ENCODE data around the gene S100A8. TPM values are rescaled to one million over a fixed set of nuclear protein-coding genes. Genes with fewer than 3 reads are reported as not detected.
"Not testable (repeated sequence)": the region's sequence is repeated elsewhere in the genome, so short reads cannot be mapped to it uniquely, and the experiment has no call there.

The S100A8 gene
- total RNA-seq, 2 experiments from 2014 or later = not detected

GRCh38 chr1:153349363-153350320 is 41.2 kb downstream of the S100A8 start:
- Mint-ChIP-seq H3K9me3 (no peaks in the 10 kb centered on the region), H3K4me3 (no peak overlapping the region)
- CTCF ChIA-PET = interaction anchor here (1.5 kb wide), 1 partner anchor 145 kb away, joined by 6 read pairs; no protein-coding TSS in a partner anchor

GRCh38 chr1:153348511-153349362 is 42.1 kb downstream of the S100A8 start, which contains the start of gene PGLYRP4:
TSS of gene PGLYRP4 (minus strand) at chr1:153348841. CDS start at chr1:153347932, 909 bp downstream.
- no peak for DNase-seq
- H3K4me3 Mint-ChIP-seq = no peak within 1 kb of the TSS
- CTCF ChIA-PET = interaction anchor here (1.5 kb wide), 1 partner anchor 146 kb away, joined by 6 read pairs; no protein-coding TSS in a partner anchor
- no peaks in the 10 kb centered on the region for H3K9me3 Mint-ChIP-seq
- POLR2A ChIA-PET = no interaction called here
- H3K27me3 Mint-ChIP-seq = peaks cover 29% of the 10 kb centered on the region
- H3K27ac Mint-ChIP-seq = no peak within 1 kb of the TSS
- H3K4me1 Mint-ChIP-seq = peaks cover 17% of the 10 kb centered on the region
- no peaks in the 10 kb centered on the region for H3K36me3 Mint-ChIP-seq (ENCODE audit: low read depth)

More at GRCh38 chr1:153349363-153350320, 41.2 kb downstream of the S100A8 start:
- POLR2A ChIA-PET = no interaction called here
- DNase-seq = no peak
- H3K27me3 Mint-ChIP-seq = peaks cover 29% of the 10 kb centered on the region
- no peak overlapping the region for H3K27ac Mint-ChIP-seq
- no peaks in the 10 kb centered on the region for H3K36me3 Mint-ChIP-seq (ENCODE audit: low read depth)
- H3K4me1 Mint-ChIP-seq = peaks cover 13% of the 10 kb centered on the region

DNA sequence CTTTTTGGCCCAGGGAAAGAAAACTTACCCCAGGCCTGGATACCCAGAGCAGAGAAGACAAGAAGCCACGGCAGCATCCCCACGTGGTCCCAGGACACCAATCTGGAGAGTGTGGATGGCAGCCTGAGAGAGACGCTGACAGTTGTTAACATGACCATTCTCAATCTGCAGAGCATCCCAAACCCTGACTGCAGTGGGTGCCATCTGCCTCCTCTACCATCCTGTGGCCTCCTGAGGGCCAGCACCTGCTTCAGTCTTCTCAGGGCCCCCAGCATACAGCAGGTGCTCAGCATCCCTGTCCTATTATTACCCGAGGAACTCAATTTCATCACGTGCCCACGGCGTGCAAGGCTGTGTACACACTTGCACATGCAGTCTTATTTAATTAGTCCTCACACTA is 43.0 kb downstream of the S100A8 start:
- no peak overlapping the region for H3K4me3 Mint-ChIP-seq
- CTCF ChIA-PET = no interaction called here
- peaks cover 30% of the 10 kb centered on the region for H3K27me3 Mint-ChIP-seq
- H3K27ac Mint-ChIP-seq = no peak overlapping the region
- no peaks in the 10 kb centered on the region for H3K9me3 Mint-ChIP-seq
- POLR2A ChIA-PET = no interaction called here
- no peaks in the 10 kb centered on the region for H3K36me3 Mint-ChIP-seq (ENCODE audit: low read depth)
- peaks cover 20% of the 10 kb centered on the region for H3K4me1 Mint-ChIP-seq
- DNase-seq = no peak

- H3K27ac Mint-ChIP-seq; H3K9me3 Mint-ChIP-seq; CTCF ChIA-PET; DNase-seq; H3K4me3 Mint-ChIP-seq; H3K36me3 Mint-ChIP-seq (ENCODE audit: low read depth); POLR2A ChIA-PET: not testable (repeated sequence)
- peaks cover 32% of the 10 kb centered on the region for H3K27me3 Mint-ChIP-seq
- H3K4me1 Mint-ChIP-seq = peaks cover 20% of the 10 kb centered on the region
These were observed 43.8 kb downstream of the S100A8 start for GRCh38 chr1:153347049-153347448.

- Mint-ChIP-seq H3K9me3 (no peaks in the 10 kb centered on the region), H3K36me3 (ENCODE audit: low read depth) (no peaks in the 10 kb centered on the region), H3K4me1 (peaks cover 20% of the 10 kb centered on the region), H3K27ac (no peak overlapping the region), H3K27me3 (peaks cover 32% of the 10 kb centered on the region), H3K4me3 (no peak overlapping the region)
- DNase-seq = no peak
- CTCF ChIA-PET = interaction anchor here (1.1 kb wide), 1 partner anchor 11 kb away, joined by 3 read pairs; no protein-coding TSS in a partner anchor
- POLR2A ChIA-PET = no interaction called here
These were observed 44.7 kb downstream of the S100A8 start for GRCh38 chr1:153346077-153346723.

GRCh38 chr1:153345187-153346076 is 45.4 kb downstream of the S100A8 start:
- no peaks in the 10 kb centered on the region for H3K9me3 Mint-ChIP-seq
- ChIA-PET POLR2A (no interaction called here), CTCF (interaction anchor here (1.1 kb wide), 1 partner anchor 10 kb away, joined by 3 read pairs; no protein-coding TSS in a partner anchor)
- H3K4me3 Mint-ChIP-seq = no peak overlapping the region
- H3K27ac Mint-ChIP-seq = no peak overlapping the region
- H3K36me3 Mint-ChIP-seq (ENCODE audit: low read depth) = no peaks in the 10 kb centered on the region
- DNase-seq = no peak
- peaks cover 30% of the 10 kb centered on the region for H3K27me3 Mint-ChIP-seq
- peaks cover 22% of the 10 kb centered on the region for H3K4me1 Mint-ChIP-seq

DNA sequence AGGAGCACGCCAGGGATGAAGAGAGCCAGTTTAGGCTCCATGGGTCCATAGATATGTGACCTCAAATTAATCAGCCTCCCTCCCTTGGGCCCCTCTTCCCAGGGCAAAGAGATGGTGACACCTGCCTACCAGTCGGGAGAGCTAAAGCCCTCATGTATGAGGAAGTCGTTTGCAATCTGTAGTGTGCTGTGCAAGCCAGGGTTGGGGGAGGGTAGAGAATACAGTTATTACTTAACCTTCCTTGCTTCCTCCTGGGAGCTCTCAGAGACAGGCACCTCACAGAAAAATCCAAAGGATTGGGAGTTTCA is 46.2 kb downstream of the S100A8 start:
- no peak overlapping the region for H3K4me3 Mint-ChIP-seq
- H3K27ac Mint-ChIP-seq = no peak overlapping the region
- no peaks in the 10 kb centered on the region for H3K9me3 Mint-ChIP-seq
- H3K4me1 Mint-ChIP-seq = peaks cover 28% of the 10 kb centered on the region
- H3K27me3 Mint-ChIP-seq = peaks cover 28% of the 10 kb centered on the region
- H3K36me3 Mint-ChIP-seq (ENCODE audit: low read depth) = no peaks in the 10 kb centered on the region
- no peak for DNase-seq
- CTCF ChIA-PET = interaction anchor here (4.0 kb wide), 1 partner anchor 8 kb away, joined by 18 read pairs; no protein-coding TSS in a partner anchor
- POLR2A ChIA-PET = no interaction called here

DNA sequence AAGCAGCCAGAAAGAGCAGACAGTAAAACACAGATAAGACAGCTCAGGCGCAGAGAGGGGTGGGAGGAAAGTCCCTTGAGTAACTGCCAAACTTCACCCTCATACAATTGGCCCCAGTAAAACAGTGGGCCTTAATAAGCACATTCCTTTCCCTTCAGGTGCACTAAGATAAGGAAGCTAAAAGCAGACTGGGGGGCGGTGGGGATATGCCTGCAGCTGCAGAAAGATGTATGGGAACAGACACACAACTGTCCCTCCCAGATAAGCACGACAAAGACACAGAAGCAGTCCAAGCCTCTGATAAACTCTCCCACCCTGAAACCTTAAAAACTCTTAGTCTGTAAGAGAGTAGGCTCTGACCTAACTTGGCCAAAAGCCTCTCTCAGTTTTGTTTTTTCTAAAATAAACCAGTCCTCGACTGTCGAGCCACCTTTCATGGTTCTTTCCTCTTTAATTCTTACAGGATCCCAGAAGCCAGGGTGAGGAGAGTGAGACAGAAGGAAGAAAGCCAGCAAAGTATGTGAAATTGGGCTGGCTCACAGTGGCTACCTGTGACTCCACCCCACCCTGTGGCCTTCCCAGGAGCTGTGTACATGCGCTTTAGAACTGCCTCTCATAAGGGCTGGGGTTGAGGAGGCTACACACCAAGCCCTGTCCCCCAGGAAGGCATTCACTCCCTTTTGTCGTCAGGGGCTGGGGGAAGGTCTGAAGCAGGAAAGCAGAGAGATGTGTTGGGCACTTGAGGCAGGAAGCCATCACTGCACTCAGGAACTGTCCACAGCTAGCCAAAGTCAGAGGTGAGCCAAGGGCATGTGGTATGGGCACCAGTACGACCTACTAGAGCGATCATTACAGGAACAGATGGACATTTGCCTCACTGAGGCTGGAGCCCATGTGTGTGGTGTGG is 46.8 kb downstream of the S100A8 start:
- Mint-ChIP-seq H3K4me1 (peaks cover 29% of the 10 kb centered on the region), H3K27me3 (peaks cover 26% of the 10 kb centered on the region), H3K4me3 (no peak overlapping the region), H3K9me3 (no peaks in the 10 kb centered on the region), H3K27ac (no peak overlapping the region), H3K36me3 (ENCODE audit: low read depth) (no peaks in the 10 kb centered on the region)
- no peak for DNase-seq
- ChIA-PET POLR2A (no interaction called here), CTCF (interaction anchor here (4.0 kb wide), 1 partner anchor 9 kb away, joined by 18 read pairs; no protein-coding TSS in a partner anchor)

DNA sequence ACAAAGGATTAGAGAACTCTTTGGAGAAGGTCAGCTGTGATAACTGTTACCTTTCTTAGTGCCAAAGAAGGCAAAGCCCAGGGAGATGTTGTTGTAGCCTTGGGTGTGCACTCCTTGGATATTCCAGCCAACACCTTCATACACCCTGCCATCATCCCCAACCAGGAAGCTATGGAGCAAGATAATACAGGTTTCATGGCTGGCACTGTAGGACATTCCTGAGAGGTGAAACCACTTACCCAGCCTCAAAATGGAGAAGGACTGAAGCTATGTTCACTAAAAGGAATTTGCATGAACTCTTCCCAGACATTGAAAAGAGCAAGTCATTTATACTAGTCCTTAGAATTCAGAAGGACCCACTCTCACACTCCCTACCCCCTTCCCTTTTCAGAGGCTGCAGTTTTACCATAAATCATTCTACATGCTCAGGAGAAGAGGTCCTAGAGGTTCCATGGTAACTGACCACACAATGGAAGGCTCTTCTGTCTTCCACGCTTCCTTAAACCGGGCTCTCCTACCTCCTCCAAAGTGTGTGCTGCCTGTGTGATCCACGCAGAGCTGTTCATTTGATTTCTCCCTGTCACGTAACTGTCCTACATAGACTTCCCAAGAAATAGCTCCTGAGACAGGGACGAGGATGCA is 47.7 kb downstream of the S100A8 start:
- Mint-ChIP-seq H3K4me3 (no peak overlapping the region), H3K27me3 (peaks cover 30% of the 10 kb centered on the region), H3K27ac (no peak overlapping the region), H3K9me3 (no peaks in the 10 kb centered on the region), H3K4me1 (peaks cover 29% of the 10 kb centered on the region), H3K36me3 (ENCODE audit: low read depth) (no peaks in the 10 kb centered on the region)
- POLR2A ChIA-PET = no interaction called here
- no peak for DNase-seq
- CTCF ChIA-PET = interaction anchor here (4.0 kb wide), 1 partner anchor 10 kb away, joined by 18 read pairs; no protein-coding TSS in a partner anchor

- Mint-ChIP-seq H3K27ac (no peak overlapping the region), H3K4me3 (no peak overlapping the region), H3K36me3 (ENCODE audit: low read depth) (no peaks in the 10 kb centered on the region), H3K4me1 (peaks cover 29% of the 10 kb centered on the region), H3K27me3 (peaks cover 29% of the 10 kb centered on the region), H3K9me3 (no peaks in the 10 kb centered on the region)
- ChIA-PET POLR2A (no interaction called here), CTCF (interaction anchor here (4.0 kb wide), 1 partner anchor 11 kb away, joined by 18 read pairs; no protein-coding TSS in a partner anchor)
- DNase-seq = no peak
These were observed 48.7 kb downstream of the S100A8 start for GRCh38 chr1:153342178-153342577.

GRCh38 chr1:153341431-153341934 is 49.4 kb downstream of the S100A8 start:
- Mint-ChIP-seq H3K9me3 (no peaks in the 10 kb centered on the region), H3K27ac (no peak overlapping the region), H3K27me3 (peaks cover 27% of the 10 kb centered on the region), H3K4me3 (no peak overlapping the region), H3K36me3 (ENCODE audit: low read depth) (no peaks in the 10 kb centered on the region), H3K4me1 (peaks cover 26% of the 10 kb centered on the region)
- POLR2A ChIA-PET = no interaction called here
- DNase-seq = no peak
- CTCF ChIA-PET = interaction anchor here (4.0 kb wide), 1 partner anchor 11 kb away, joined by 18 read pairs; no protein-coding TSS in a partner anchor
